Activated naive CD8-positive, alpha-beta T cell treated with anti-CD3 and anti-CD28 coated beads, Interleukin-2, amount 10 ng/mL, durations not matched to agents 7 days and 5 days (primary cell): ENCODE data around the gene GNG12. TPM values are rescaled to one million over a fixed set of nuclear protein-coding genes. Genes with fewer than 3 reads are reported as not detected.

Experiments
- ATAC-seq: fragments of 150-1000 bp; cut with Tn5 transposase; one replicate; pipeline ENCODE4 v1.10.0; 2021; ENCODE audit warnings: low read depth, moderate library complexity
- POLR2A ChIA-PET: fragments of 350-600 bp; sonication (Branson Sonifier 250); formaldehyde crosslinking; loops from one replicate; lab custom pipeline; 2021; ENCODE audit warnings: antibody characterized with exemption; lab: Charles Lee
- DNase-seq: peaks from one replicate; pipeline ENCODE4 v3.0.0; 2021
- H3K27ac Mint-ChIP-seq: one replicate; pipeline ENCODE4 v1.8.0; 2022; ENCODE audit warnings: mild to moderate bottlenecking, mixed read lengths
- H3K27me3 Mint-ChIP-seq: one replicate; pipeline ENCODE4 v1.8.0; 2022; ENCODE audit warnings: mild to moderate bottlenecking, moderate library complexity, mixed read lengths
- H3K36me3 Mint-ChIP-seq: one replicate; pipeline ENCODE4 v1.8.0; 2021; ENCODE audit warnings: mild to moderate bottlenecking, mixed read lengths
- H3K4me1 Mint-ChIP-seq: one replicate; pipeline ENCODE4 v1.8.0; 2021; ENCODE audit warnings: mixed read lengths
- H3K4me3 Mint-ChIP-seq: one replicate; pipeline ENCODE4 v1.8.0; 2022; ENCODE audit warnings: mild to moderate bottlenecking, moderate library complexity, mixed read lengths
- H3K9me3 Mint-ChIP-seq: one replicate; pipeline ENCODE4 v1.8.0; 2021; ENCODE audit warnings: mixed read lengths
- total RNA-seq, 2 experiments: library from RNA; stranded (reverse); gene quantifications; one replicate each; pipeline ENCODE4 v1.2.3, GENCODE V29; 2021

GNG12 gene
- total RNA-seq, 2 experiments from 2014 or later = not detected

DNA sequence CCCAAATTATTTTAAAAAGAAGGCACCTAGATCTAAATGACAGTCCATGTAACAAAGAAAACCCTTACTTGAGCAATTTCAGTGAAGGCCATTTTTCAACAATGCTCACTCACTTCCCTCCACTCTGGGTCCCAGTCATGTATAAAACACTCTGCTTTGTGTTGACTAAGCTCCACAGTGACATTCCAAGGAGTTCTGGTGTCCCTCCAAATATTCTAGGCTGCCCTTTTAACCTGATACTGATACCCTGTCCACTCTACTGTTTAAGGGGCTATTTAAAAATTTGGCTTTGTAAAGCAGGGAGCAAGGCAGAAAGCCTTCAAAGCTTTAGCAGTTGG lies 73.6 kb downstream of the GNG12 start:
- H3K27ac Mint-ChIP-seq = no peak overlapping the region
- POLR2A ChIA-PET = interaction anchor here (1.1 to 1.6 kb wide), 2 partner anchors 74 to 198 kb away, joined by 4 to 5 read pairs; partner anchors contain the start of gene GADD45A
- no peaks in the 10 kb centered on the region for H3K36me3 Mint-ChIP-seq

DNA sequence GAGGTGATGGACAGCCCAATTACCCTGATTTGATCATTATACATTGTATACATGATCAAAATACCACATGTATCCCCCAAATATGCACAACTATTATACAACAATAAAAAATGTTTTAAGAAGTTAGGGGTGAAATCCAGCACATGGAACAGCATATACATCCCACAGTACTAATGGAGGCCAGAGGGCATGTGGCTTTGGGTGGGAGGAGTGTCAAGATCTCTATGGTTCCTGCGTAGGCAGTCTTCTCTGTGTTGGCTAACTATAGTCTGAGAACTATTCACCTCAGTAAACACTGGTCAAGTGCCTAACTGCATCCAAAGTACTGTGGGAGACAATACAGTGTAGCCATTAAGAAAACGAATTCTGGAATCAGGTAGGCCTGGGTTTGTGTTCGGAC lies 74.2 kb downstream of the GNG12 start:
- POLR2A ChIA-PET = no interaction called here
- Mint-ChIP-seq H3K4me1 (peaks cover 6% of the 10 kb centered on the region), H3K27me3 (peaks cover 4% of the 10 kb centered on the region), H3K4me3 (no peak overlapping the region), H3K9me3 (no peaks in the 10 kb centered on the region), H3K27ac (no peak overlapping the region), H3K36me3 (no peaks in the 10 kb centered on the region)
- ATAC-seq = no peak
- DNase-seq = no peak

More for the DNA sequence above, 73.6 kb downstream of the GNG12 start:
- Mint-ChIP-seq H3K9me3 (no peaks in the 10 kb centered on the region), H3K27me3 (peaks cover 8% of the 10 kb centered on the region), H3K4me3 (no peak overlapping the region), H3K4me1 (peaks cover under 1% of the 10 kb centered on the region)
- ATAC-seq (no peak), DNase-seq (no peak)

- no peak overlapping the region for H3K27ac Mint-ChIP-seq
- DNase-seq = no peak
- POLR2A ChIA-PET = no interaction called here
- no peak for ATAC-seq
- H3K4me3 Mint-ChIP-seq = no peak overlapping the region
- peaks cover 9% of the 10 kb centered on the region for H3K4me1 Mint-ChIP-seq
- H3K9me3 Mint-ChIP-seq = no peaks in the 10 kb centered on the region
- H3K27me3 Mint-ChIP-seq = peaks cover 2% of the 10 kb centered on the region
- no peaks in the 10 kb centered on the region for H3K36me3 Mint-ChIP-seq
Measured at GRCh38 chr1:67755619-67756018, 77.6 kb downstream of the GNG12 start.

GRCh38 chr1:67755160-67755559 lies 78.1 kb downstream of the GNG12 start:
- POLR2A ChIA-PET = no interaction called here
- Mint-ChIP-seq H3K27ac (no peak overlapping the region), H3K4me1 (peaks cover 9% of the 10 kb centered on the region), H3K9me3 (no peaks in the 10 kb centered on the region), H3K27me3 (peaks cover 2% of the 10 kb centered on the region), H3K36me3 (no peaks in the 10 kb centered on the region), H3K4me3 (no peak overlapping the region)
- ATAC-seq (no peak), DNase-seq (no peak)

DNA sequence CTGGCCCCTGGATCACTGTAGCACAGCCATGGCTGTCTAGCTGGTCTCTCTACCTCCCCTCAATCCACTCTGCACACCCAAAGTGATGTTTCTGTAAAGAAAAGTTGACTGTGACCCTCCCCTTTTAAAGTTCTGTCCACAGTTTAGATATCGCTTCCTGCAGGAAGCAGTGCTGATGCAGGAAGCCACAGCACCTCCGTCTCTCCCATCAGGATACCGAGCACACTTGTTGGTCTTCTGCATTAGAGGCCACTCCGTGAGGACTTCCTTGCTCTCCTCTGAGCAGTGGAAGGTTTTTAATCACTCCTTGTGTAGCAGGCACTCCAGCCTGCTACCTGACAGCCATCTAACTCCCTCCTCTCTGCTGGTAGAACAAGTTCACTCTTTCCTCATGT lies 78.7 kb downstream of the GNG12 start:
- H3K27me3 Mint-ChIP-seq = peaks cover 2% of the 10 kb centered on the region
- no peak overlapping the region for H3K4me3 Mint-ChIP-seq
- no peak for ATAC-seq
- H3K9me3 Mint-ChIP-seq = no peaks in the 10 kb centered on the region
- DNase-seq = no peak
- peaks cover 12% of the 10 kb centered on the region for H3K4me1 Mint-ChIP-seq
- H3K27ac Mint-ChIP-seq = no peak overlapping the region
- POLR2A ChIA-PET = interaction anchor here (1.3 kb wide), 1 partner anchor 69 kb away, joined by 4 read pairs; the partner anchor contains the start of gene GADD45A
- no peaks in the 10 kb centered on the region for H3K36me3 Mint-ChIP-seq

DNA sequence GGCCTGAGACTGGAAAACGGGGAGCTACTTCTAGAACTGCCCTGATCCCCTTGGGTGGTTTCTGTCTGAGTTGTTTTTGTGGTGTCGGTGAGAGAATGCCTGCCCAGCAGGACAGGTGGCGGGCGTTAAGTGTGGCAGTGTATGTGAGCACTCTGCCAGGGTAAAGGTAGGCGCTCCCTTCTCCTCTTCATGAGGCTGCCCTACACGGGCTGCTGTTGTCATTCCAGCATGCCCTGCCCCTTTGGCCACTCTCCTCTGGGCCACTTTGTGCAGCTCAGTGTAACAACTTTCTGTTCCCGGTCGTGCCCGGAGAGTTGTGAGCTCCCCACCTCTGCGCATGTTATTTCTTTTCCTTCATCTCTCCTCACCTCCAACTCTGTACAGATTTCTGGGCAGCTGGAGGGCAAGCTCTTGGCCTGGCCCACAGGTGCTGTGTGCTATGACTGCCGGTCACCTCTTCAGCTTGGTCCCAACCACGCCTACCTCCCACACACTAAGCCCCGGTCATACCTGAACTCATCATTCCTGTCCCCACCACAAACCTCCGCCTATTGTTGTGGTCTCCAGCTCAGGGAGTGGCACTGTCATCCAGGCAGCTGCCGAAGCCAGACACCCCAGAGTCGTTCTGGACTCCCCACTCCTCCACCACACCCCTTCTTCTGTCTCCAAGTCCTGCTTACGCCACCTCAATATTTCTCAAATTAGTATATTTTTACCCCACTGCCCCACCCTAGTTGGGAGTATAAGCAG lies 79.3 kb downstream of the GNG12 start:
- Mint-ChIP-seq H3K36me3 (no peaks in the 10 kb centered on the region), H3K27me3 (peaks cover 2% of the 10 kb centered on the region), H3K27ac (no peak overlapping the region), H3K4me3 (no peak overlapping the region), H3K9me3 (no peaks in the 10 kb centered on the region), H3K4me1 (peaks cover 12% of the 10 kb centered on the region)
- POLR2A ChIA-PET = interaction anchor here (1.3 kb wide), 1 partner anchor 69 kb away, joined by 4 read pairs; the partner anchor contains the start of gene GADD45A
- DNase-seq (no peak), ATAC-seq (no peak)

DNA sequence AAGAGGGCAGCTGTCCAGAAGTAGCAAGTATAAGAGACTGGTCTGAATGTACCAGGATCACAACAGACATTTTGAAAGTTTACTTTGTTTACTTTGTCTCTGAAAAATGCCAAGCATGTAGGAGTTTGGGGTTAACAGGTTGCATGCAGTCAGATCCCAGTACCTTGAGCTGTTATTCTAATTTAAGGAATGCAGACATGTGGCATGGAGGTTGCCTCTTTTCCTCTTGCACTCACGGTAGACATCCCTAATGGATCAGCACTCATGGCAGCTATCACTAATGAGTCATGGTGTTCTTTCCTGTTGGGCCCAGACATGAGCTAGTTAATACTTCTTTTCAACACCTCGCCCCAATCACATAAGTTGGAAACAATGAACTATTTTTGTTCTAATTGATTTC lies 81.0 kb downstream of the GNG12 start:
- H3K27me3 Mint-ChIP-seq = no peaks in the 10 kb centered on the region
- ATAC-seq = no peak
- H3K4me3 Mint-ChIP-seq = no peak overlapping the region
- H3K4me1 Mint-ChIP-seq = peaks cover 17% of the 10 kb centered on the region
- no peaks in the 10 kb centered on the region for H3K9me3 Mint-ChIP-seq
- no peaks in the 10 kb centered on the region for H3K36me3 Mint-ChIP-seq
- no peak for DNase-seq
- POLR2A ChIA-PET = interaction anchor here (0.8 kb wide), 1 partner anchor 67 kb away, joined by 3 read pairs; the partner anchor contains the start of gene GADD45A
- no peak overlapping the region for H3K27ac Mint-ChIP-seq

DNA sequence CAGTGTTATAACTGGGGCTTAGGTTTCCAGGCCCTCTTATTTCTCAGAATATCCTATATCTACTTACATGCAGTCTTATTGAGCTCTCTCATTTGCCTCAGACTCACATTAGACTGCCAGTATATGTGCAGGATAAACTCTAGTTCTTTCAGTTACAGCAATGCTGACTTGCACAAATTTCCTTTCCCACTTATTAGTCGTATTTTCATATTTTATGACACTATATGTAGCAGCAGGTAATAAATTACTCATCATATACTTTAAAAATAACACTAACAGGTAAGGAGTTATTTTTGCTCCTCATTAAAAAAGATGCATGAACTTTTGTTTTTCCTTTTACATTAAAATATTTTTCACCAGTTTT lies 82.6 kb downstream of the GNG12 start:
- H3K4me1 Mint-ChIP-seq = peaks cover 22% of the 10 kb centered on the region

DNA sequence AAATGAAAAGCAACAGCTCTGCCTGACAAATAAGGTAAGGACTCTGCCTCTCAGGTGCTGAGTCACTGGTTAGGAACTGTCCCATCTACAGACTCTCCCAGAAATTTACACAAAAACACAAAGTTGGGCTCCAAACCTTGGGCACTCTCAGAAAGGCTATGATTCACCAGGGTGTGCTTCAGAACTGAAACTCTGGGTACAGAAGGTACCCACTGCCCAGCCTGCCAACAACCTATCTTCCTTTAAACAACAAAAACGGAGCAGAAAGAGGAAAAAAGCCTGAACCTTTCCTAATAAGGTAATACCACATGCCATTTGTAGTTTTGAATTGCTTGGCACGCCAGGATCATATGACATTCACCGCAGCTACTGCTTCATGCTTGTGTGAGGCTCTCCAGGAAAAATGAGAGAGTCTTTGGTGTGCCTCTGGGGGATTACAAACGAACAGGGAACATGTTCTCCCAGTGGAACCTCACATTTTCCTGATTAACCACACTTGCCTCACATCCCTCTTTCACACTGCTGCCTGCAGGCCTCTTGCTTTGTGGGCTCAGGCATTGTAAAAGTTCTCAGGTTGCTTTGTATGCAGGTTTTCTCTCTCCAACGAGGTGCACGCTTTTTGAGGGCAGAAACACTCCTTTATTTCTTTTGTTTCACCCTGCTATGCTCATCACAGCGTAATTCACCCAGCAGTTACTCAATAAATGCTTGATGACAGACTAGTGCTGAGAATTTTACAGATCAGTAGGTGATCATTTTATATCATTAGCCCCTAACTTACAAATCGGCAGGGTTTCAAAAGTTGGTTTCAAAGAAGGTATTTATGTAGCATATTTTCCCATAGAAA lies 83.2 kb downstream of the GNG12 start:
- Mint-ChIP-seq H3K27me3 (peaks cover 15% of the 10 kb centered on the region), H3K4me3 (no peak overlapping the region), H3K36me3 (no peaks in the 10 kb centered on the region), H3K9me3 (no peaks in the 10 kb centered on the region), H3K27ac (no peak overlapping the region), H3K4me1 (peaks cover 22% of the 10 kb centered on the region)
- no peak for ATAC-seq
- POLR2A ChIA-PET = interaction anchor here (0.6 kb wide), 1 partner anchor 82 kb away, joined by 3 read pairs; no protein-coding TSS in a partner anchor
- no peak for DNase-seq

More for the DNA sequence above, 82.6 kb downstream of the GNG12 start:
- no peaks in the 10 kb centered on the region for H3K36me3 Mint-ChIP-seq
- no peak overlapping the region for H3K4me3 Mint-ChIP-seq
- no peaks in the 10 kb centered on the region for H3K9me3 Mint-ChIP-seq
- DNase-seq (no peak), ATAC-seq (no peak)
- no peak overlapping the region for H3K27ac Mint-ChIP-seq
- H3K27me3 Mint-ChIP-seq = peaks cover 12% of the 10 kb centered on the region
- POLR2A ChIA-PET = no interaction called here

GRCh38 chr1:67749263-67749843 lies 83.9 kb downstream of the GNG12 start:
- DNase-seq (no peak), ATAC-seq (no peak)
- Mint-ChIP-seq H3K9me3 (no peaks in the 10 kb centered on the region), H3K27ac (no peak overlapping the region), H3K36me3 (no peaks in the 10 kb centered on the region), H3K4me3 (no peak overlapping the region), H3K4me1 (peaks cover 19% of the 10 kb centered on the region), H3K27me3 (peaks cover 17% of the 10 kb centered on the region)
- POLR2A ChIA-PET = interaction anchor here (0.6 kb wide), 1 partner anchor 83 kb away, joined by 3 read pairs; no protein-coding TSS in a partner anchor

DNA sequence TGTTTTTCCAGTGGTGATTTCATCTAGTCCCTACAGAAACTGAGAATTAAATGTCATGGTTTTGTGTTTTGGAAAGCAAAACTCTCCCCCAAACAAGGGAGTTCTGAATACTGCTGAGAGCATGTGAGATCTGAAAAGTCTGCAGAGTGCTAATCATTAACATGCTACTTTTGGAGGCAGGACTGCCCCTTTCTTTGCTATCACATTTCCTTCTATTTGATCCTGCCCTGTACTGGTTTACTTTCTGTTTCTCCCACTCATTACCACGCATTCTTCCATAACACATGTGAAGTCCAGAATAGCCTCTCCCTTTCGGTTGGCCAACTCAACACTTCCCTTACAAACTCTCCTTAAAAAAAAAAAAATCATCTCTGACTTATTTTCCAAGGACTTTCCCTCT lies 84.6 kb downstream of the GNG12 start:
- Mint-ChIP-seq H3K4me3 (no peak overlapping the region), H3K9me3 (no peaks in the 10 kb centered on the region), H3K27me3 (peaks cover 17% of the 10 kb centered on the region), H3K36me3 (no peaks in the 10 kb centered on the region), H3K4me1 (peaks cover 15% of the 10 kb centered on the region), H3K27ac (no peak overlapping the region)
- ATAC-seq (no peak), DNase-seq (no peak)
- POLR2A ChIA-PET = no interaction called here

- POLR2A ChIA-PET = interaction anchor here (1.3 to 2.2 kb wide), 2 partner anchors 19 to 63 kb away, joined by 3 to 12 read pairs; partner anchors contain the start of gene GADD45A
- H3K27ac Mint-ChIP-seq = no peak overlapping the region
Measured at GRCh38 chr1:67747671-67748546, 85.4 kb downstream of the GNG12 start.

More at GRCh38 chr1:67747671-67748546, 85.4 kb downstream of the GNG12 start:
- Mint-ChIP-seq H3K27me3 (peaks cover 17% of the 10 kb centered on the region), H3K4me3 (no peak overlapping the region), H3K36me3 (no peaks in the 10 kb centered on the region), H3K4me1 (peaks cover 14% of the 10 kb centered on the region), H3K9me3 (no peaks in the 10 kb centered on the region)
- no peak for DNase-seq
- no peak for ATAC-seq
